Spleen (tissue), 11 donors: ENCODE results near the gene HTR4. TPM values are rescaled to one million over a fixed set of nuclear protein-coding genes. Genes with fewer than 3 reads are reported as not detected.

Experiments used
- DNase-seq: peaks from one replicate; pipeline ENCODE4 v3.0.0-alpha.2; 2020
- H3K27ac ChIP-seq, 8 donors: fragments of 200-600 bp; sonication (generic) in 7 of 8; 1 replicate in 4 of 8; 2 replicates in 4 of 8; pipeline versions ENCODE4 v1.5.0 to v1.8.0; 2016 to 2021; ENCODE audit warnings: inconsistent platforms in 4 of 8, mild to moderate bottlenecking in 4 of 8, moderate library complexity in 1 of 8
- H3K27me3 ChIP-seq, 7 donors: fragments of 200-600 bp; sonication (generic) in 6 of 7; replicated peaks in 1 of 7; 1 replicate in 4 of 7; 2 replicates in 3 of 7; pipeline versions ENCODE4 v1.5.0 to v1.8.0; 2016 to 2021; ENCODE audit warnings: inconsistent platforms in 3 of 7, mild to moderate bottlenecking in 1 of 7
- H3K36me3 ChIP-seq, 6 donors: fragments of 200-600 bp; sonication (generic) in 5 of 6; 1 replicate in 4 of 6; 2 replicates in 2 of 6; pipeline versions ENCODE4 v1.5.0 to v1.8.0; 2016 to 2021; ENCODE audit warnings: inconsistent platforms in 2 of 6
- H3K4me1 ChIP-seq, 6 donors: fragments of 200-600 bp; sonication (generic) in 5 of 6; 1 replicate in 3 of 6; 2 replicates in 3 of 6; pipeline versions ENCODE4 v1.5.0 to v1.8.0; 2016 to 2021; ENCODE audit warnings: inconsistent platforms in 3 of 6
- H3K4me3 ChIP-seq, 8 donors: fragments of 200-600 bp; sonication (generic) in 7 of 8; 1 replicate in 4 of 8; 2 replicates in 4 of 8; pipeline versions ENCODE4 v1.5.0 to v1.8.0; 2016 to 2021; ENCODE audit warnings: inconsistent platforms in 4 of 8, mild to moderate bottlenecking in 4 of 8, moderate library complexity in 2 of 8
- H3K9me3 ChIP-seq, 8 donors: fragments of 200-600 bp; sonication (generic) in 7 of 8; 1 replicate in 4 of 8; 2 replicates in 4 of 8; pipeline versions ENCODE4 v1.5.0 to v1.8.0; 2016 to 2021; ENCODE audit warnings: inconsistent platforms in 4 of 8
- CTCF ChIP-seq, 11 experiments: fragments of 200-600 bp in 7 of 11; fragments of 450-650 bp in 4 of 11; sonication (generic) in 4 of 11; IDR thresholded peaks in 8 of 11; conservative IDR thresholded peaks in 3 of 11; 1 replicate in 7 of 11; 2 replicates in 4 of 11; pipeline versions ENCODE4 v1.4.0 to v1.8.0; 2016 to 2021; ENCODE audit warnings: antibody characterized with exemption in 11 of 11, inconsistent platforms in 4 of 11, mild to moderate bottlenecking in 1 of 11
- POLR2A ChIP-seq, 3 donors: fragments of 450-650 bp; IDR thresholded peaks; one replicate each; pipeline ENCODE4 v1.5.1; 2017; ENCODE audit warnings: antibody characterized with exemption in 3 of 3, mild to moderate bottlenecking in 1 of 3
- POLR2AphosphoS5 ChIP-seq, 3 donors: sonication (generic); formaldehyde crosslinking; IDR thresholded peaks; one replicate each; pipeline ENCODE4 v1.5.1; 2017; ENCODE audit warnings: antibody characterized with exemption in 3 of 3
- WGBS, 5 donors: extraction: QIAGEN DNeasy Blood & Tissue Kit in 3 of 5; methylation state at CpG; one replicate each; pipeline versions ENCODE4 v1.1.5 to v1.1.7; 2013 to 2018; 5-methylcytosine and 5-hydroxymethylcytosine counted together
- intact Hi-C: fragments of 100-400 bp; cut with DNase I; formaldehyde crosslinking; loops from one replicate; pipeline ENCODE4 v1.15.0; 2023; ENCODE audit warnings: low total_unique reads
- polyA plus RNA-seq, 3 donors: library from polyadenylated mRNA; stranded (reverse); fragments of 200-250 nt; gene quantifications; one replicate each; pipeline ENCODE4 v1.2.1, GENCODE V29; 2013
- total RNA-seq, 7 donors: library from RNA; depleted of rRNA in 3 of 7; stranded (reverse); fragments of >200 nt in 3 of 7; fragmentation: NEBNext Ultra II Directional in 4 of 7; extraction: Animal tissue kit (Norgen Biotek cat#: 25700) in 4 of 7; gene quantifications; one replicate each; pipeline versions ENCODE4 v1.1.0 to v1.2.1, GENCODE V29; 2016 to 2021
- donor health status: healthy with polysubstance abuse.
- donor health status: DM: no; HTN: no; CAD: no; lungs with moderate emphysema.
- donor health status: DM: no; HTN: no; CAD: no.
- donor health status: Bipolar disorder and iron deficiency.
- donor health status: healthy.
- donor health status: DM: no; HTN: no; CAD: no.
- donor health status: DM: yes; HTN: yes; CAD: no.

The HTR4 gene
- total and polyA plus RNA-seq, 10 donors = 0.03 to 0.79 (median 0.41) TPM; not detected in 5

- H3K4me3 ChIP-seq = no peak overlapping the region
- H3K27ac ChIP-seq = no peak overlapping the region
- intact Hi-C loops = no loop called here
- no peak for DNase-seq
- no peaks in the 10 kb centered on the region for H3K4me1 ChIP-seq
- H3K9me3 ChIP-seq = no peaks in the 10 kb centered on the region
- H3K27me3 ChIP-seq = peaks cover 0 to 19% (median 0%) of the 10 kb centered on the region in 7 donors
- no peaks in the 10 kb centered on the region for H3K36me3 ChIP-seq
- TF ChIP-seq CTCF (IDR thresholded peaks at IDR 0.05 in 8 of 11, conservative IDR thresholded peaks at IDR 0.05 in 3 of 11) (no peak), POLR2AphosphoS5 (IDR thresholded peaks at IDR 0.05) (no peak), POLR2A (IDR thresholded peaks at IDR 0.05) (no peak)
Observed at GRCh38 chr5:148645527-148645926, 8.8 kb downstream of the HTR4 start.

- no peak for DNase-seq
- Histone ChIP-seq H3K9me3 (no peaks in the 10 kb centered on the region), H3K27me3 (peaks cover 0 to 14% (median 0%) of the 10 kb centered on the region in 7 donors), H3K36me3 (no peaks in the 10 kb centered on the region), H3K4me1 (no peaks in the 10 kb centered on the region), H3K4me3 (no peak overlapping the region), H3K27ac (no peak overlapping the region)
- TF ChIP-seq CTCF (IDR thresholded peaks at IDR 0.05 in 8 of 11, conservative IDR thresholded peaks at IDR 0.05 in 3 of 11) (no peak), POLR2A (IDR thresholded peaks at IDR 0.05) (no peak), POLR2AphosphoS5 (IDR thresholded peaks at IDR 0.05) (no peak)
- WGBS, 5 donors = 73 to 87% (median 80%) methylated on average over 4 of the region's 4 CpGs
- intact Hi-C loops = no loop called here
Observed at GRCh38 chr5:148641735-148642134, 12.6 kb downstream of the HTR4 start.

GRCh38 chr5:148640471-148640870, 13.9 kb downstream of the HTR4 start:
- DNase-seq = no peak
- intact Hi-C loops = no loop called here
- no peaks in the 10 kb centered on the region for H3K4me1 ChIP-seq
- no peak overlapping the region for H3K27ac ChIP-seq
- H3K4me3 ChIP-seq = no peak overlapping the region
- no peaks in the 10 kb centered on the region for H3K36me3 ChIP-seq
- peaks cover 0 to 9% (median 0%) of the 10 kb centered on the region in 7 donors for H3K27me3 ChIP-seq
- no peaks in the 10 kb centered on the region for H3K9me3 ChIP-seq
- TF ChIP-seq POLR2AphosphoS5 (IDR thresholded peaks at IDR 0.05) (no peak), POLR2A (IDR thresholded peaks at IDR 0.05) (no peak), CTCF (IDR thresholded peaks at IDR 0.05 in 8 of 11, conservative IDR thresholded peaks at IDR 0.05 in 3 of 11) (no peak)

GRCh38 chr5:148639081-148639480, 15.2 kb downstream of the HTR4 start:
- DNase-seq = no peak
- intact Hi-C loops = no loop called here

More at GRCh38 chr5:148639081-148639480, 15.2 kb downstream of the HTR4 start:
- no peaks in the 10 kb centered on the region for H3K9me3 ChIP-seq
- peaks cover 0 to 9% (median 0%) of the 10 kb centered on the region in 7 donors for H3K27me3 ChIP-seq
- no peak overlapping the region for H3K27ac ChIP-seq
- WGBS, 5 donors = 59 to 77% (median 71%) methylated on average over 2 of the region's 2 CpGs
- no peaks in the 10 kb centered on the region for H3K36me3 ChIP-seq
- no peaks in the 10 kb centered on the region for H3K4me1 ChIP-seq
- no peak for TF ChIP-seq CTCF (IDR thresholded peaks at IDR 0.05 in 8 of 11, conservative IDR thresholded peaks at IDR 0.05 in 3 of 11)
- no peak for TF ChIP-seq POLR2AphosphoS5 (IDR thresholded peaks at IDR 0.05)
- TF ChIP-seq POLR2A (IDR thresholded peaks at IDR 0.05) = no peak
- H3K4me3 ChIP-seq = no peak overlapping the region
